Raji (cell line): ENCODE measurements around the gene SLC39A11.

Experiments
- POLR2A ChIP-seq: IDR thresholded peaks from 2 replicates; pipeline ENCODE4 v1.6.1; 2011; ENCODE audit warnings: low read depth, low read length, control low read depth; ENCODE audit not compliant: insufficient read depth

The SLC39A11 gene

GRCh38 chr17:72706396-72706981 is 386.0 kb downstream of the SLC39A11 start:
- no peak for TF ChIP-seq POLR2A

GRCh38 chr17:72705905-72706395 is 386.5 kb downstream of the SLC39A11 start:
- no peak for TF ChIP-seq POLR2A

- TF ChIP-seq POLR2A: no peak
These were observed 389.5 kb downstream of the SLC39A11 start for GRCh38 chr17:72702998-72703397.

GRCh38 chr17:72702136-72702735 is 390.3 kb downstream of the SLC39A11 start:
- no peak for TF ChIP-seq POLR2A

- TF ChIP-seq POLR2A: no peak
These were observed 392.3 kb downstream of the SLC39A11 start for GRCh38 chr17:72700226-72700625.

GRCh38 chr17:72699545-72699944 is 392.9 kb downstream of the SLC39A11 start:
- TF ChIP-seq POLR2A: no peak

GRCh38 chr17:72697602-72698146 is 394.8 kb downstream of the SLC39A11 start:
- no peak for TF ChIP-seq POLR2A

GRCh38 chr17:72696721-72697120 is 395.8 kb downstream of the SLC39A11 start:
- TF ChIP-seq POLR2A: no peak

- no peak for TF ChIP-seq POLR2A
These were observed 396.3 kb downstream of the SLC39A11 start for GRCh38 chr17:72696156-72696555.

- TF ChIP-seq POLR2A: no peak
These were observed 398.5 kb downstream of the SLC39A11 start for GRCh38 chr17:72693956-72694355.

- no peak for TF ChIP-seq POLR2A
These were observed 399.2 kb downstream of the SLC39A11 start for GRCh38 chr17:72693151-72693878.

- no peak for TF ChIP-seq POLR2A
These were observed 399.8 kb downstream of the SLC39A11 start for GRCh38 chr17:72692676-72693075.

GRCh38 chr17:72691586-72691985 is 400.9 kb downstream of the SLC39A11 start:
- TF ChIP-seq POLR2A: no peak

- no peak for TF ChIP-seq POLR2A
These were observed 401.5 kb downstream of the SLC39A11 start for GRCh38 chr17:72691017-72691416.

- no peak for TF ChIP-seq POLR2A
These were observed 404.6 kb downstream of the SLC39A11 start for GRCh38 chr17:72687886-72688285.
